H9 (cell line): ENCODE measurements around the gene HS1BP3. TPM values are rescaled to one million over a fixed set of nuclear protein-coding genes. Genes with fewer than 3 reads are reported as not detected.

Source experiments
- DNase-seq: peaks from one replicate; pipeline ENCODE4 v3.0.0-alpha.2; 2017
- H2AFZ ChIP-seq: one replicate; pipeline ENCODE4 v1.6.1; 2013; ENCODE audit warnings: mild to moderate bottlenecking, low read length, control low read depth, moderate library complexity
- H2AK5ac ChIP-seq: 2 replicates; pipeline ENCODE4 v1.6.1; 2013; ENCODE audit warnings: low read length, control low read depth, mixed read lengths; ENCODE audit not compliant: insufficient read length
- H2BK120ac ChIP-seq: one replicate; pipeline ENCODE4 v1.6.1; 2013; ENCODE audit warnings: low read depth, mild to moderate bottlenecking, low read length, control low read depth, inconsistent platforms; ENCODE audit not compliant: poor library complexity, severe bottlenecking
- H2BK12ac ChIP-seq: 2 replicates; pipeline ENCODE4 v1.6.1; 2013; ENCODE audit warnings: low read length, control low read depth, mixed read lengths, low read depth; ENCODE audit not compliant: insufficient read length
- H2BK15ac ChIP-seq: 2 replicates; pipeline ENCODE4 v1.6.1; 2013; ENCODE audit warnings: low read depth, low read length, control low read depth
- H2BK20ac ChIP-seq: one replicate; pipeline ENCODE4 v1.6.1; 2013; ENCODE audit warnings: low read depth, mild to moderate bottlenecking, low read length, control low read depth, inconsistent platforms; ENCODE audit not compliant: poor library complexity, severe bottlenecking
- H2BK5ac ChIP-seq: 2 replicates; pipeline ENCODE4 v1.6.1; 2013; ENCODE audit warnings: low read length, control low read depth, mixed read lengths; ENCODE audit not compliant: insufficient read length
- H3K14ac ChIP-seq: 2 replicates; pipeline ENCODE4 v1.6.1; 2013; ENCODE audit warnings: low read length, control low read depth; ENCODE audit not compliant: insufficient read depth
- H3K18ac ChIP-seq: 2 replicates; pipeline ENCODE4 v1.6.1; 2013; ENCODE audit warnings: low read depth, mild to moderate bottlenecking, mixed read lengths, low read length, control low read depth; ENCODE audit not compliant: insufficient read length
- H3K23ac ChIP-seq: 2 replicates; pipeline ENCODE4 v1.6.1; 2013; ENCODE audit warnings: low read length, control low read depth, mixed read lengths, low read depth; ENCODE audit not compliant: insufficient read length
- H3K23me2 ChIP-seq: 2 replicates; pipeline ENCODE4 v1.6.1; 2013; ENCODE audit warnings: low read depth, mild to moderate bottlenecking, mixed read lengths, low read length, control low read depth; ENCODE audit not compliant: insufficient read length, poor library complexity, severe bottlenecking
- H3K27ac ChIP-seq: 2 replicates; pipeline ENCODE4 v1.5.1; 2013; ENCODE audit warnings: low read length, control low read depth, mixed read lengths, low read depth; ENCODE audit not compliant: insufficient read length
- H3K27me3 ChIP-seq: 2 replicates; pipeline ENCODE4 v1.6.1; 2013; ENCODE audit warnings: low read length, control low read depth, inconsistent platforms; ENCODE audit not compliant: insufficient read depth
- H3K4ac ChIP-seq: 2 replicates; pipeline ENCODE4 v1.6.1; 2013; ENCODE audit warnings: low read depth, mild to moderate bottlenecking, control low read depth, inconsistent platforms, low read length, moderate library complexity
- H3K4me1 ChIP-seq: 2 replicates; pipeline ENCODE4 v1.6.1; 2013; ENCODE audit warnings: low read length, control low read depth, inconsistent platforms; ENCODE audit not compliant: insufficient read depth
- H3K4me2 ChIP-seq: 2 replicates; pipeline ENCODE4 v1.6.1; 2013; ENCODE audit warnings: low read length, control low read depth, mixed read lengths; ENCODE audit not compliant: insufficient read length, insufficient read depth
- H3K56ac ChIP-seq: 2 replicates; pipeline ENCODE4 v1.6.1; 2013; ENCODE audit warnings: low read depth, mild to moderate bottlenecking, mixed read lengths, low read length, control low read depth; ENCODE audit not compliant: insufficient read length
- H3K79me1 ChIP-seq: 2 replicates; pipeline ENCODE4 v1.6.1; 2013; ENCODE audit warnings: low read depth, mild to moderate bottlenecking, moderate library complexity, low read length, control low read depth, inconsistent platforms; ENCODE audit not compliant: insufficient read depth, poor library complexity, severe bottlenecking
- H3K79me2 ChIP-seq: 2 replicates; pipeline ENCODE4 v1.6.1; 2013; ENCODE audit warnings: low read length, control low read depth, inconsistent platforms; ENCODE audit not compliant: insufficient read depth
- H3K9ac ChIP-seq: 2 replicates; pipeline ENCODE4 v1.6.1; 2013; ENCODE audit warnings: low read length, control low read depth, mixed read lengths; ENCODE audit not compliant: insufficient read length; ENCODE audit errors: extremely low read depth
- H3K9me3 ChIP-seq: one replicate; pipeline ENCODE4 v1.6.1; 2013; ENCODE audit warnings: low read depth, low read length, inconsistent platforms; ENCODE audit not compliant: control insufficient read depth
- H3T11ph ChIP-seq: one replicate; pipeline ENCODE4 v1.6.1; 2013; ENCODE audit warnings: mild to moderate bottlenecking, low read length, control low read depth, inconsistent platforms
- H4K20me1 ChIP-seq: one replicate; pipeline ENCODE4 v1.6.1; 2013; ENCODE audit not compliant: control insufficient read depth, insufficient read length, insufficient read depth
- H4K5ac ChIP-seq: 2 replicates; pipeline ENCODE4 v1.6.1; 2013; ENCODE audit warnings: low read depth, mild to moderate bottlenecking, mixed read lengths, low read length, control low read depth; ENCODE audit not compliant: insufficient read length
- H4K8ac ChIP-seq: replicated peaks from 2 replicates; pipeline ENCODE4 v1.6.1; 2013; ENCODE audit warnings: low read length, control low read depth, mixed read lengths, low read depth; ENCODE audit not compliant: insufficient read length
- H4K91ac ChIP-seq: 2 replicates; pipeline ENCODE4 v1.6.1; 2013; ENCODE audit warnings: low read depth, mild to moderate bottlenecking, moderate library complexity, mixed read lengths, low read length, control low read depth; ENCODE audit not compliant: insufficient read length
- H3K27ac Mint-ChIP-seq, 3 experiments: 2 replicates in 2 of 3; 3 replicates in 1 of 3; pipeline ENCODE4 v1.8.0; 2020 to 2021; ENCODE audit warnings: mixed read lengths in 3 of 3, mild to moderate bottlenecking in 1 of 3, moderate library complexity in 1 of 3
- H3K27me3 Mint-ChIP-seq: 2 replicates; pipeline ENCODE4 v1.8.0; 2021; ENCODE audit warnings: low read depth, mild to moderate bottlenecking, moderate library complexity, mixed read lengths
- H3K36me3 Mint-ChIP-seq, 3 experiments: 2 replicates in 2 of 3; 3 replicates in 1 of 3; pipeline ENCODE4 v1.8.0; 2020 to 2021; ENCODE audit warnings: low read depth in 3 of 3, mixed read lengths in 3 of 3; ENCODE audit not compliant: insufficient read depth in 1 of 3
- H3K4me1 Mint-ChIP-seq, 2 experiments: 2 replicates each; pipeline ENCODE4 v1.8.0; 2020; ENCODE audit warnings: mixed read lengths in 2 of 2
- H3K4me3 Mint-ChIP-seq, 2 experiments: 2 replicates in 1 of 2; 3 replicates in 1 of 2; pipeline ENCODE4 v1.8.0; 2020 to 2021; ENCODE audit warnings: mild to moderate bottlenecking in 2 of 2, mixed read lengths in 2 of 2, moderate library complexity in 1 of 2
- H3K9me3 Mint-ChIP-seq, 2 experiments: 2 replicates in 1 of 2; 3 replicates in 1 of 2; pipeline ENCODE4 v1.8.0; 2020; ENCODE audit warnings: mild to moderate bottlenecking in 2 of 2, mixed read lengths in 2 of 2, moderate library complexity in 1 of 2
- WGBS: extraction: QIAGEN DNeasy Blood & Tissue Kit; methylation state at CpG from one replicate; pipeline ENCODE4 v1.1.7; 2013; ENCODE audit warnings: missing lambda C conversion rate, low lambda C conversion rate, mixed read lengths; ENCODE audit not compliant: insufficient read length; ENCODE audit errors: extremely low coverage; 5-methylcytosine and 5-hydroxymethylcytosine counted together
- total RNA-seq: library from RNA; stranded (reverse); gene quantifications from 2 replicates; pipeline ENCODE4 v1.2.1, GENCODE V29; 2021
- TF ChIP-seq, protein P1 (sequence below): fragments of 200-600 bp; sonication (generic); conservative IDR thresholded peaks from 3 replicates; pipeline ENCODE4 v1.8.0; 2021; ENCODE audit warnings: antibody characterized with exemption, mild to moderate bottlenecking

Gene HS1BP3
- total RNA-seq, 1 experiment from 2014 or later, result 11.1 TPM

DNA sequence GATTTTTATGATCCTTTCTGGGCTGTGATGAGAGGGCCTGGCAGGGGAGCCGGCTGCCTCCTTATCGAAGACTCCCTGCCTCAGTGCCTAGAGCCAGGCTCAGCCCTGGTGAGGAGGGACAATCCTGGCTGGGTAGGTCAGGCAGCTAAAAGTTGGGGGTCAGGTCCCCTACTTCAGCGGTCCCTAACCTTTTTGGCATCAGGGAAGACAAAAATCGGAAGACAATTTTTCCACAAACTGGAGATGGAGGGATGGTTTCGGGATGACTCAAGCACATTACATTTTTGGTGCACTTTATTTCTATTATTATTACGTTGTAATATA lies 53.1 kb downstream of the HS1BP3 start:
- H3K9ac ChIP-seq, result no peak overlapping the region
- no peak overlapping the region for H2BK5ac ChIP-seq
- H2BK12ac ChIP-seq, result no peak overlapping the region
- H4K91ac ChIP-seq, result no peak overlapping the region
- Mint-ChIP-seq H3K4me1 (peaks cover 20 to 22% of the 10 kb centered on the region in 2 experiments), H3K27ac (no peak overlapping the region), H3K4me3 (no peak overlapping the region; a peak in 1 of 5 replicates), H3K27me3 (peaks cover 14% of the 10 kb centered on the region), H3K9me3 (no peaks in the 10 kb centered on the region), H3K36me3 (no peaks in the 10 kb centered on the region)
- H3K27ac ChIP-seq, result no peak overlapping the region
- no CpG with 5 or more reads among the region's 6 CpGs for WGBS
- no peak overlapping the region for H3K4ac ChIP-seq
- no peak overlapping the region for H3K56ac ChIP-seq
- H2AFZ ChIP-seq, result no peak overlapping the region
- H4K20me1 ChIP-seq, result no peaks in the 10 kb centered on the region
- no peak overlapping the region for H3K4me2 ChIP-seq
- no peaks in the 10 kb centered on the region for H3K27me3 ChIP-seq
- H3K18ac ChIP-seq, result no peak overlapping the region
- H4K8ac ChIP-seq, result no peak overlapping the region
- H2BK120ac ChIP-seq, result no peak overlapping the region
- no peak overlapping the region for H4K5ac ChIP-seq
- H2BK20ac ChIP-seq, result no peak overlapping the region
- H2AK5ac ChIP-seq, result no peak overlapping the region
- H2BK15ac ChIP-seq, result no peak overlapping the region
- TF ChIP-seq, protein P1, sequence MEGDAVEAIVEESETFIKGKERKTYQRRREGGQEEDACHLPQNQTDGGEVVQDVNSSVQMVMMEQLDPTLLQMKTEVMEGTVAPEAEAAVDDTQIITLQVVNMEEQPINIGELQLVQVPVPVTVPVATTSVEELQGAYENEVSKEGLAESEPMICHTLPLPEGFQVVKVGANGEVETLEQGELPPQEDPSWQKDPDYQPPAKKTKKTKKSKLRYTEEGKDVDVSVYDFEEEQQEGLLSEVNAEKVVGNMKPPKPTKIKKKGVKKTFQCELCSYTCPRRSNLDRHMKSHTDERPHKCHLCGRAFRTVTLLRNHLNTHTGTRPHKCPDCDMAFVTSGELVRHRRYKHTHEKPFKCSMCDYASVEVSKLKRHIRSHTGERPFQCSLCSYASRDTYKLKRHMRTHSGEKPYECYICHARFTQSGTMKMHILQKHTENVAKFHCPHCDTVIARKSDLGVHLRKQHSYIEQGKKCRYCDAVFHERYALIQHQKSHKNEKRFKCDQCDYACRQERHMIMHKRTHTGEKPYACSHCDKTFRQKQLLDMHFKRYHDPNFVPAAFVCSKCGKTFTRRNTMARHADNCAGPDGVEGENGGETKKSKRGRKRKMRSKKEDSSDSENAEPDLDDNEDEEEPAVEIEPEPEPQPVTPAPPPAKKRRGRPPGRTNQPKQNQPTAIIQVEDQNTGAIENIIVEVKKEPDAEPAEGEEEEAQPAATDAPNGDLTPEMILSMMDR, result no peak
- H3K4me1 ChIP-seq, result no peaks in the 10 kb centered on the region; the same call in 1 of the 2 replicates
- no peaks in the 10 kb centered on the region for H3K9me3 ChIP-seq
- H3K23ac ChIP-seq, result no peak overlapping the region
- no peak overlapping the region for H3T11ph ChIP-seq
- no peak overlapping the region for H3K14ac ChIP-seq
- DNase-seq, result no peak
- H3K79me1 ChIP-seq, result no peaks in the 10 kb centered on the region
- no peaks in the 10 kb centered on the region for H3K23me2 ChIP-seq
- no peaks in the 10 kb centered on the region for H3K79me2 ChIP-seq
